ENCODE data around the gene PLPP3. TPM values are rescaled to one million over a fixed set of nuclear protein-coding genes. Genes with fewer than 3 reads are reported as not detected.
A peak's percentile ranks its signal among the peaks of the same experiment; 100 is the strongest.

The PLPP3 gene
- polyA plus RNA-seq, 3 donors, result 0.21 to 0.32 TPM; not detected in 1

DNA sequence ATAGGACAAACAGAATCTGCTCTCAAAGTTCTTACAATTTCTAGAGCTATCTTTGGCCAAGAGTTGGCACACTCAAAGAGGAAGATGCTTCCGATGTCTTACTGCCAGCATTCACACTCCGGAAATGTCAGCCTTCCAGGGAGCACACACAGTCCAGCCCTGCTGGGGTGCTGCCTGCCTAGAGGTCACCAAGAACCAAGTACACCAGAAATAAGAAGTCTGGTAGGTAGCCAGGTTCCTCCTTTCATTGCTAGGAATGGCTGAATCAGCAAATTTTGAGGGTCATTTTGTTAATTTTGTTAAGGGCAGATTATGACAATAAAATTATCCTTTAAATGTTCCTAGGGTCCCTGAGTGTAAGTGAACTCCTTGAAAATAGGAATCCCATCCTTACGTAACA is 77.5 kb downstream of the PLPP3 start:
- H3K9me3 Mint-ChIP-seq, result peaks cover 0 to 5% (median 0%) of the 10 kb centered on the region in 7 donors
- DNase-seq, result no peak
- H3K9me3 ChIP-seq (replicated peaks in 1 of 2; ENCODE audit: control insufficient read depth in 1 of 2, insufficient read depth in 1 of 2, low read length in 2 of 2), result no peaks in the 10 kb centered on the region
- no peak overlapping the region for H3K27ac ChIP-seq (ENCODE audit: low read depth in 1 of 2, low read length in 2 of 2)
- H3K4me1 ChIP-seq (ENCODE audit: control insufficient read depth in 1 of 2, insufficient read depth in 2 of 2, low read length in 2 of 2), result peaks cover 30 to 38% of the 10 kb centered on the region in 2 donors
- no peaks in the 10 kb centered on the region for H4K20me1 ChIP-seq (ENCODE audit: insufficient read depth, low read length)
- WGBS (ENCODE audit: insufficient coverage), result 89% methylated on average over 2 of the region's 3 CpGs
- no peaks in the 10 kb centered on the region for H3K79me2 ChIP-seq (ENCODE audit: insufficient read depth, low read length)
- intact Hi-C loops (cut with micrococcal nuclease), result no loop called here
- peaks cover 2 to 5% (median 2%) of the 10 kb centered on the region in 3 donors for H3K27me3 Mint-ChIP-seq (ENCODE audit: low read depth in 3 of 3)
- TF ChIP-seq, protein P1, sequence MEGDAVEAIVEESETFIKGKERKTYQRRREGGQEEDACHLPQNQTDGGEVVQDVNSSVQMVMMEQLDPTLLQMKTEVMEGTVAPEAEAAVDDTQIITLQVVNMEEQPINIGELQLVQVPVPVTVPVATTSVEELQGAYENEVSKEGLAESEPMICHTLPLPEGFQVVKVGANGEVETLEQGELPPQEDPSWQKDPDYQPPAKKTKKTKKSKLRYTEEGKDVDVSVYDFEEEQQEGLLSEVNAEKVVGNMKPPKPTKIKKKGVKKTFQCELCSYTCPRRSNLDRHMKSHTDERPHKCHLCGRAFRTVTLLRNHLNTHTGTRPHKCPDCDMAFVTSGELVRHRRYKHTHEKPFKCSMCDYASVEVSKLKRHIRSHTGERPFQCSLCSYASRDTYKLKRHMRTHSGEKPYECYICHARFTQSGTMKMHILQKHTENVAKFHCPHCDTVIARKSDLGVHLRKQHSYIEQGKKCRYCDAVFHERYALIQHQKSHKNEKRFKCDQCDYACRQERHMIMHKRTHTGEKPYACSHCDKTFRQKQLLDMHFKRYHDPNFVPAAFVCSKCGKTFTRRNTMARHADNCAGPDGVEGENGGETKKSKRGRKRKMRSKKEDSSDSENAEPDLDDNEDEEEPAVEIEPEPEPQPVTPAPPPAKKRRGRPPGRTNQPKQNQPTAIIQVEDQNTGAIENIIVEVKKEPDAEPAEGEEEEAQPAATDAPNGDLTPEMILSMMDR (IDR thresholded peaks at IDR 0.05), result no peak
- H3K4me3 ChIP-seq (replicated peaks in 1 of 3; ENCODE audit: low read depth in 2 of 3, low read length in 3 of 3), result no peak overlapping the region
- H3K27me3 ChIP-seq (ENCODE audit: control insufficient read depth in 2 of 2, insufficient read depth in 2 of 2, low read length in 2 of 2), result no peaks in the 10 kb centered on the region
- H3K27ac Mint-ChIP-seq, result peak overlapping the region in 2 of 7 donors; percentile 43 to 62
- H3K4me2 ChIP-seq (replicated peaks; ENCODE audit: extremely low read depth, low read length, poor library complexity, severe bottlenecking), result no peak overlapping the region
- H3K9ac ChIP-seq (ENCODE audit: insufficient read depth, low read length, poor library complexity, severe bottlenecking), result no peak overlapping the region
- peaks cover 43% of the 10 kb centered on the region for H3K4me1 Mint-ChIP-seq
- no peak overlapping the region for H3K4me3 Mint-ChIP-seq
- H2AFZ ChIP-seq (ENCODE audit: insufficient read depth, low read depth, low read length, poor library complexity, severe bottlenecking), result no peak overlapping the region
- H3K36me3 ChIP-seq (replicated peaks in 1 of 2; ENCODE audit: control insufficient read depth in 1 of 2, insufficient read depth in 2 of 2, low read length in 2 of 2), result no peaks in the 10 kb centered on the region
- H3K36me3 Mint-ChIP-seq, result peaks cover 0 to 13% of the 10 kb centered on the region in 2 donors

- Histone ChIP-seq H3K4me1 (ENCODE audit: control insufficient read depth in 1 of 2, insufficient read depth in 2 of 2, low read length in 2 of 2) (peaks cover 30 to 38% of the 10 kb centered on the region in 2 donors), H3K36me3 (replicated peaks in 1 of 2; ENCODE audit: control insufficient read depth in 1 of 2, insufficient read depth in 2 of 2, low read length in 2 of 2) (no peaks in the 10 kb centered on the region), H3K9me3 (replicated peaks in 1 of 2; ENCODE audit: control insufficient read depth in 1 of 2, insufficient read depth in 1 of 2, low read length in 2 of 2) (no peaks in the 10 kb centered on the region), H3K27me3 (ENCODE audit: control insufficient read depth in 2 of 2, insufficient read depth in 2 of 2, low read length in 2 of 2) (no peaks in the 10 kb centered on the region), H3K4me3 (replicated peaks in 1 of 3; ENCODE audit: low read depth in 2 of 3, low read length in 3 of 3) (no peak overlapping the region), H3K9ac (ENCODE audit: insufficient read depth, low read length, poor library complexity, severe bottlenecking) (no peak overlapping the region), H4K20me1 (ENCODE audit: insufficient read depth, low read length) (no peaks in the 10 kb centered on the region), H3K27ac (ENCODE audit: low read depth in 1 of 2, low read length in 2 of 2) (no peak overlapping the region), H3K4me2 (replicated peaks; ENCODE audit: extremely low read depth, low read length, poor library complexity, severe bottlenecking) (no peak overlapping the region), H2AFZ (ENCODE audit: insufficient read depth, low read depth, low read length, poor library complexity, severe bottlenecking) (no peak overlapping the region), H3K79me2 (ENCODE audit: insufficient read depth, low read length) (no peaks in the 10 kb centered on the region)
- Mint-ChIP-seq H3K36me3 (peaks cover 0 to 9% of the 10 kb centered on the region in 2 donors), H3K4me3 (no peak overlapping the region), H3K4me1 (peaks cover 43% of the 10 kb centered on the region), H3K27ac (no peak overlapping the region), H3K27me3 (ENCODE audit: low read depth in 3 of 3) (peaks cover 2 to 5% (median 4%) of the 10 kb centered on the region in 3 donors), H3K9me3 (peaks cover 0 to 2% (median 0%) of the 10 kb centered on the region in 7 donors)
- TF ChIP-seq, protein P1 (IDR thresholded peaks at IDR 0.05), result no peak
- WGBS (ENCODE audit: insufficient coverage), result no CpG with 5 or more reads among the region's 1 CpG
- no peak for DNase-seq
- intact Hi-C loops (cut with micrococcal nuclease), result no loop called here
Observed at GRCh38 chr1:56501426-56501825, 77.9 kb downstream of the PLPP3 start.
